Measurements from ENCODE around the gene NKX2-4. TPM values are rescaled to one million over a fixed set of nuclear protein-coding genes. Genes with fewer than 3 reads are reported as not detected.

Gene NKX2-4
- polyA plus RNA-seq, 3 donors: not detected

DNA sequence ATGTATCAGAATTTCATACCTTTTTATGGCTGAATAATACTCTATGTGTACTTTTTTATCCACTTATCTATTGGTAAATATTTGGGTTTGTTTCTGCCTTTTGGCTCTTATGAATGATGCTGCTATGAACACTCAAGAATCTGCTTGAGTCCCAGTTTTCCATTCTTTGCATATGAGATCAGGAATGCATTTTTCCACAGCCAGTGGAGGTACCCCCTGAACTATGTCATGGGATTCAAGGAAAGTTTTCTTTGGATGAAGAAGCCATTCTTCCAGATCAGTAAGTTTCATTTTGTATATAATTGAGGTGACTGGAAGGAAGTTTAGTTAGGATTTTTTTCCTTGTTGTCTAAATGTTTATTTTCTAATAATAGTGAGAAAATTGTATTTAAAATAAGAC, 40.9 kb downstream of the NKX2-4 start:
- intact Hi-C loops (cut with micrococcal nuclease): no loop called here
- peaks cover 0 to 2% (median 0%) of the 10 kb centered on the region in 3 donors for H3K27me3 Mint-ChIP-seq (ENCODE audit: low read depth in 3 of 3)
- H3K27me3 ChIP-seq (ENCODE audit: control insufficient read depth in 2 of 2, insufficient read depth in 2 of 2, low read length in 2 of 2): no peaks in the 10 kb centered on the region
- H3K9ac ChIP-seq (ENCODE audit: insufficient read depth, low read length, poor library complexity, severe bottlenecking): no peak overlapping the region
- H3K4me2 ChIP-seq (replicated peaks; ENCODE audit: extremely low read depth, low read length, poor library complexity, severe bottlenecking): no peak overlapping the region
- H3K4me3 Mint-ChIP-seq: no peak overlapping the region
- no peak for DNase-seq
- H3K9me3 Mint-ChIP-seq: no peaks in the 10 kb centered on the region
- no peaks in the 10 kb centered on the region for H3K79me2 ChIP-seq (ENCODE audit: insufficient read depth, low read length)
- peaks cover 75 to 92% of the 10 kb centered on the region in 2 donors for H3K36me3 ChIP-seq (replicated peaks in 1 of 2; ENCODE audit: control insufficient read depth in 1 of 2, insufficient read depth in 2 of 2, low read length in 2 of 2)
- no peak overlapping the region for H3K27ac ChIP-seq (ENCODE audit: low read depth in 1 of 2, low read length in 2 of 2)
- H3K27ac Mint-ChIP-seq: no peak overlapping the region
- H3K9me3 ChIP-seq (replicated peaks in 1 of 2; ENCODE audit: control insufficient read depth in 1 of 2, insufficient read depth in 1 of 2, low read length in 2 of 2): no peaks in the 10 kb centered on the region
- H4K20me1 ChIP-seq (ENCODE audit: insufficient read depth, low read length): peaks cover 34% of the 10 kb centered on the region
- no peak overlapping the region for H3K4me3 ChIP-seq (replicated peaks in 1 of 3; ENCODE audit: low read depth in 2 of 3, low read length in 3 of 3)
- H2AFZ ChIP-seq (ENCODE audit: insufficient read depth, low read depth, low read length, poor library complexity, severe bottlenecking): no peak overlapping the region
- H3K4me1 ChIP-seq (ENCODE audit: control insufficient read depth in 1 of 2, insufficient read depth in 2 of 2, low read length in 2 of 2): peaks cover 7 to 15% of the 10 kb centered on the region in 2 donors
- H3K36me3 Mint-ChIP-seq: peaks cover 56 to 74% of the 10 kb centered on the region in 2 donors
- TF ChIP-seq, protein P1, sequence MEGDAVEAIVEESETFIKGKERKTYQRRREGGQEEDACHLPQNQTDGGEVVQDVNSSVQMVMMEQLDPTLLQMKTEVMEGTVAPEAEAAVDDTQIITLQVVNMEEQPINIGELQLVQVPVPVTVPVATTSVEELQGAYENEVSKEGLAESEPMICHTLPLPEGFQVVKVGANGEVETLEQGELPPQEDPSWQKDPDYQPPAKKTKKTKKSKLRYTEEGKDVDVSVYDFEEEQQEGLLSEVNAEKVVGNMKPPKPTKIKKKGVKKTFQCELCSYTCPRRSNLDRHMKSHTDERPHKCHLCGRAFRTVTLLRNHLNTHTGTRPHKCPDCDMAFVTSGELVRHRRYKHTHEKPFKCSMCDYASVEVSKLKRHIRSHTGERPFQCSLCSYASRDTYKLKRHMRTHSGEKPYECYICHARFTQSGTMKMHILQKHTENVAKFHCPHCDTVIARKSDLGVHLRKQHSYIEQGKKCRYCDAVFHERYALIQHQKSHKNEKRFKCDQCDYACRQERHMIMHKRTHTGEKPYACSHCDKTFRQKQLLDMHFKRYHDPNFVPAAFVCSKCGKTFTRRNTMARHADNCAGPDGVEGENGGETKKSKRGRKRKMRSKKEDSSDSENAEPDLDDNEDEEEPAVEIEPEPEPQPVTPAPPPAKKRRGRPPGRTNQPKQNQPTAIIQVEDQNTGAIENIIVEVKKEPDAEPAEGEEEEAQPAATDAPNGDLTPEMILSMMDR (IDR thresholded peaks at IDR 0.05): no peak
- H3K4me1 Mint-ChIP-seq: peaks cover 16% of the 10 kb centered on the region

DNA sequence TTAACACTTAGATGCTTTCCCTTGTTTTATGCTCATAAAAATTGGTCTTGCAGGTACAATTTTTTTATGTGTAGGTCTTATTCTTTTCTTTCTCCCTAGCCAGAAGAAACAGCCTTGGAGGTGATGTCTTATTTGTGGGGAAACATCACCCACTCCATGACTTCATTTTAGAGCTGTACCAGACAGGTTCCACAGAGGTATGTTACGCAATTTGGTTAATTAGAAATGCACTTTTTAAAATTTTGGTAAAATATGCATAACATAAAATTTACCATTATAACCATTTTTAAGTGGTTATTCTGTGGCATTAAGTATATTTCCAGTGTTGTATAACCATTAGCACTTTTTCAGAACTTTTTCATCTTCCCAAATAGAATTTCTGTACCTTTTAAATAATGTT, 41.3 kb downstream of the NKX2-4 start:
- no CpG with 5 or more reads among the region's 1 CpG for WGBS (ENCODE audit: insufficient coverage)
- H2AFZ ChIP-seq (ENCODE audit: insufficient read depth, low read depth, low read length, poor library complexity, severe bottlenecking): no peak overlapping the region
- H4K20me1 ChIP-seq (ENCODE audit: insufficient read depth, low read length): peaks cover 34% of the 10 kb centered on the region
- intact Hi-C loops (cut with micrococcal nuclease): no loop called here
- no peak for DNase-seq
- no peak overlapping the region for H3K9ac ChIP-seq (ENCODE audit: insufficient read depth, low read length, poor library complexity, severe bottlenecking)
- H3K36me3 ChIP-seq (replicated peaks in 1 of 2; ENCODE audit: control insufficient read depth in 1 of 2, insufficient read depth in 2 of 2, low read length in 2 of 2): peaks cover 79 to 96% of the 10 kb centered on the region in 2 donors
- H3K79me2 ChIP-seq (ENCODE audit: insufficient read depth, low read length): no peaks in the 10 kb centered on the region
- TF ChIP-seq, protein P1 (IDR thresholded peaks at IDR 0.05): no peak
- peaks cover 3 to 11% of the 10 kb centered on the region in 2 donors for H3K4me1 ChIP-seq (ENCODE audit: control insufficient read depth in 1 of 2, insufficient read depth in 2 of 2, low read length in 2 of 2)
- no peak overlapping the region for H3K4me3 Mint-ChIP-seq
- H3K36me3 Mint-ChIP-seq: peaks cover 56 to 75% of the 10 kb centered on the region in 2 donors
- H3K9me3 Mint-ChIP-seq: no peaks in the 10 kb centered on the region
- H3K27me3 ChIP-seq (ENCODE audit: control insufficient read depth in 2 of 2, insufficient read depth in 2 of 2, low read length in 2 of 2): no peaks in the 10 kb centered on the region
- H3K4me2 ChIP-seq (replicated peaks; ENCODE audit: extremely low read depth, low read length, poor library complexity, severe bottlenecking): no peak overlapping the region
- H3K4me3 ChIP-seq (replicated peaks in 1 of 3; ENCODE audit: low read depth in 2 of 3, low read length in 3 of 3): no peak overlapping the region
- H3K4me1 Mint-ChIP-seq: peaks cover 12% of the 10 kb centered on the region
- H3K27ac Mint-ChIP-seq: no peak overlapping the region
- peaks cover 0 to 2% (median 0%) of the 10 kb centered on the region in 3 donors for H3K27me3 Mint-ChIP-seq (ENCODE audit: low read depth in 3 of 3)
- H3K27ac ChIP-seq (ENCODE audit: low read depth in 1 of 2, low read length in 2 of 2): no peak overlapping the region
- H3K9me3 ChIP-seq (replicated peaks in 1 of 2; ENCODE audit: control insufficient read depth in 1 of 2, insufficient read depth in 1 of 2, low read length in 2 of 2): no peaks in the 10 kb centered on the region

All from CD14-positive monocyte (primary cell).